Endometrial microvascular endothelial cells (primary cell): ENCODE measurements around the gene CAV3. TPM values are rescaled to one million over a fixed set of nuclear protein-coding genes. Genes with fewer than 3 reads are reported as not detected.
"Not testable (repeated sequence)": the region's sequence is repeated elsewhere in the genome, so short reads cannot be mapped to it uniquely, and the experiment has no call there.

Experiments used
- in situ Hi-C: cut with HindIII; loops from 2 replicates; pipeline ENCODE4 v1.10.0; 2017; ENCODE audit warnings: low sequenced_read_pairs, low pct_unique_long_range_greater_than_20kb; ENCODE audit errors: inconsistent ontology term
- total RNA-seq: library from RNA; depleted of rRNA; stranded (reverse); fragments of >200 nt; gene quantifications from one replicate; pipeline ENCODE4 v1.2.3, GENCODE V29; 2015; ENCODE audit errors: inconsistent ontology term

Gene CAV3
- total RNA-seq: not detected

DNA sequence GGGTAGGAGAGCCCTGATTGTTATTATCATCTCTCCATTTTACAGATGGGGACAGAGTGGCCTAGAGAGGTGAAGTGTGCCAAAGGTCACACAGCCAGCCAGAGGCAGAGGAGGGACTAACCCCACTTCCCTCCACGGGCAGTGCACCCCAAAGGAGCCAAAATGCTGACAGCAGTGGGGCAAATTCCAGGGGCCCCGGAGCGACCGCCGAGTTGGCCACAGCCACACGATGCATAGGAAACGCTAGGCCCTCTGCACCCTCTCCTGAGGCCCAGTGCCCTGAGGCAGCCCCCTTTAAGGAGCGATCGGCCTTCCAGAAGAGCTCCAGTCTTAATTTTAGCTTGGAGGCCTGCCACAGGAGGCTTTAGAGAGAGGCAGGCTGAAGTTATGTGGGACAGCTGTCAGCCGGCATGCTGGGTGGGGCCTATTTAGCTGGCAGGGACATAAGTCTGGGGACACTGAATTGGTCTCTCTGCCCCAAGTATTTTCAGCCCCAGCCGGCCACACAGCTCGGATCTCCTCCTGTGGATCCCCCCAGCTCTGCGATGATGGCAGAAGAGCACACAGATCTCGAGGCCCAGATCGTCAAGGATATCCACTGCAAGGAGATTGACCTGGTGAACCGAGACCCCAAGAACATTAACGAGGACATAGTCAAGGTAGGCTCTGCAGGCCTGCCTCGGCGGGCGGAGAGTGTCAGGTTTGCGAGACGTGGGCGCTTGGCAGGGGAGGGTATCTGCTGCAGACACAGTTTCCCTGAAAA is at the start of gene CAV3:
TSS of gene CAV3 (plus strand) at position 471 of the 763 bp plus-strand sequence. CDS start at position 546, 75 bp downstream.
- in situ Hi-C loops: no loop called here

DNA sequence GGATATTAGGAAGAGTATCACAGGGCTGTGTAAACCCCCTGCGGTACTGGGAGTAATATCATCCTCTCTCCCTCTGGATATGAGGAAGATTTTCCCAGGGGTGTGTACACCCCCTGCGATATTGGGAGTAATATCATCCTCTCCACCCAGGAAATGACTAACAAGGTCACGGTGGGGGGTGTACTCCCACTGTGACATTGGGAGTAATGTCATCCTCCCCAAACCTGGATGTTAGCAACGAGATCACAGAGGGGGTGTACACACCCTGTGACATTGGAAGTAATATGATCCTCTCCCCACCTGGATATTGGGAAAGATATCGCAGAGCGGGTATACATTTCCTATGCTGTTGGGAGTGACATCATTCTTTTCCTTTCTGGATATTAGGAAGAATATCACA is 48.6 kb upstream of the CAV3 start:
- in situ Hi-C loops: not testable (repeated sequence)

DNA sequence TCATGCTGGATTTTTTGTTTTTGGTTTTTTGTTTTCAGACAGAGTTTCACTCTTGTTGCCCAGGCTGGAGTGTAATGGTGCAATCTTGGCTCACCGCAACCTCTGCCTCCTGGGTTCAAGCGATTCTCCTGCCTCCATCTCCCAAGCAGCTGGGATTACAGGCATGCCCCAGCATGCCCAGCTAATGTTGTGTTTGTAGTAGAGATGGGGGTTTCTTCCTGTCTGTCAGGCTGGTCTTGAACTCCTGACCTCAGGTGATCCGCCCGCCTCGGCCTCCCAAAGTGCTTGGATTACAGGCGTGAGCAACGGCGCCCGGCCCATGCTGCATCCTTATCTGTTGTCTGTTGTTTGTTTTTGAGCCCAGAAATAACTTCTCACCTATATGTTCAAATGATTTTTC is 42.3 kb upstream of the CAV3 start:
- in situ Hi-C loops: not testable (repeated sequence)

DNA sequence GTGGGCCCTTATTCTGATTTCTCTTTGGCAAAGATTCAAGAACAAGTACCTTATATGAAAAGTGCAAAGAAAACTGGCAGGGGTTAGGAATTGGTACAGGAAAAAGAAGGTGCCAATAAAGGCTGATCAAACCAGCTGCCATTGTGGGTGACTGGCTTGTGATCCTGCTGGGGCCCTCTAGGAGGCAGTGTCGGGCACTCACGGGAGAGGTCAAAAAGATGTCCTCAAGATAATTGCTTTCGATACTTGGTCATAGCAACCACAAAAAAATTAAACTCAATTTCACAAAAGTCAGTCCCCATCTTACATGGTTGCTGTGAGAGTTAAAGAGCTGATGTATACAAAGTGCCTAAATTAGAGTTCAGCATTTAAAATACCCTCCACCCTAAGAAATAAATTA is 31.0 kb upstream of the CAV3 start:
- in situ Hi-C loops: no loop called here

DNA sequence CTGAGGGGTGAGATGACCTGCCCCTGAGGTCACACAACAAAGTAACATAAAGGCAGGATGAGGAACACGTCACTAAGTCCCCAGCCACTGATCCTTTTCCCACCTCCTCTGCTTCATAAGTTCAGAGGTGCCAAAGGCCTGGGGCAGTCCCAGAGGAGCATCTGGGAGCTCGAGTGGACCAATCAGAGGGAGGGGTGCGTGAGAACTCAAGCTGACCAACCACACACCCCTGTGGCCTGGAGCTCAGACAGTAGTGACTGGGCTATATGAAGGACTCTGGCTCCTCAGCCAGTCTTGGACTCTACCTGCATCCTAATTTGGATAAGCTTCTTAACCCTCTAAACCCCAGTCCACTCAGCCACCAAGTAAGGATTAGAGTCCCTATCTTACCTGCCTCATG is 28.0 kb upstream of the CAV3 start:
- in situ Hi-C loops: no loop called here

DNA sequence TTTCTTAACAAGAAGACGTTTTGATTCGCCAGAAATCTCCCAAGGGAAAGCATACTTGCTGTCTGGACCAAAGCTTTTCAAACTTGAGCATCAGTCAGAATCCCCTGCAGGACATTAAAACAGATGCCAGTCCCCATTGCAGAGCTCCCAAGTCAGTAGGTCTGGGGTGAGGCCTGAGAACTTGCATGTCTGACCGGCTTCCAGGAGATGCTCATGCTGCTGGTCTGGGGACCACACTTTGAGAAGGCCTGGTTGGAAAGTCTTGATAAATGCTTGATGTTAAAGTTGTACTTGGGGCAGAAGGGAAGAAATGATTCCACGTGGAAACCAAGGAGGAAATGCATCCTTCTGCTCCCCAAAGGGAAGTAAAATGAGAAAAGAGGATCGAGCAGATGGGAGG is 24.3 kb upstream of the CAV3 start:
- in situ Hi-C loops: no loop called here

DNA sequence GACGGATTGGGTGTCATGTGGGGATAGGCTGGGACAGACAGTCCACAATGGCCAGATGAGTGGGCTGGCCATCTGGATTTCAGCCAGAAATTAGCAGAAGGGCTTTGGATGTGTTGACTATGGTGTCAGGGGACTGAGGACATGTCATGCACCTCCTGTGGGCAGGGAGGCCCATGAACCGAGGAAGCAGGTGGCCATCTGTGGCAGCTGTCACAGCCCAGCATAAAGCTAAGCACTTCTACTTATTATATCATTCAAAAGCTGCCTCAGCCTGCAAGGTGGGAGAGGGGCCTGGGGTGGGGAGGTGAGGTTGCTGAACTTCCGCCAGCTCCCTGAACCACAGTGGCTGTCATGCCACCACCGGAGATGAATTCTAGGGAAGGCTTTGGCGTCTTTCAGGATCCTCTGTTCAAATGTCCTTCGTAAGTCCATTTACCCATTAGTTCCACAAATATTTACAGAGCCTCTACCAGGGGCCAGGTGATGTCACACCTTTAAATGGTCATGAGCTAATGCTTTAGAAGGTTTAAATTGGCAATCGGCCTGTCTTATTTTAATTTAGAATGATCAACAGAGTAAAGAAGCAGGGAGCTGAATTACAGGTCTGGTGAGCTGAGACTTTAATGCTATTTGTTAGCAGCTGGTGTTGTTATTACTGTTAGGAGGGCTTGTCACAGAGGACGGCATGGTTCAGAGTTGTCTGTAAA is 23.6 kb upstream of the CAV3 start:
- in situ Hi-C loops: no loop called here

DNA sequence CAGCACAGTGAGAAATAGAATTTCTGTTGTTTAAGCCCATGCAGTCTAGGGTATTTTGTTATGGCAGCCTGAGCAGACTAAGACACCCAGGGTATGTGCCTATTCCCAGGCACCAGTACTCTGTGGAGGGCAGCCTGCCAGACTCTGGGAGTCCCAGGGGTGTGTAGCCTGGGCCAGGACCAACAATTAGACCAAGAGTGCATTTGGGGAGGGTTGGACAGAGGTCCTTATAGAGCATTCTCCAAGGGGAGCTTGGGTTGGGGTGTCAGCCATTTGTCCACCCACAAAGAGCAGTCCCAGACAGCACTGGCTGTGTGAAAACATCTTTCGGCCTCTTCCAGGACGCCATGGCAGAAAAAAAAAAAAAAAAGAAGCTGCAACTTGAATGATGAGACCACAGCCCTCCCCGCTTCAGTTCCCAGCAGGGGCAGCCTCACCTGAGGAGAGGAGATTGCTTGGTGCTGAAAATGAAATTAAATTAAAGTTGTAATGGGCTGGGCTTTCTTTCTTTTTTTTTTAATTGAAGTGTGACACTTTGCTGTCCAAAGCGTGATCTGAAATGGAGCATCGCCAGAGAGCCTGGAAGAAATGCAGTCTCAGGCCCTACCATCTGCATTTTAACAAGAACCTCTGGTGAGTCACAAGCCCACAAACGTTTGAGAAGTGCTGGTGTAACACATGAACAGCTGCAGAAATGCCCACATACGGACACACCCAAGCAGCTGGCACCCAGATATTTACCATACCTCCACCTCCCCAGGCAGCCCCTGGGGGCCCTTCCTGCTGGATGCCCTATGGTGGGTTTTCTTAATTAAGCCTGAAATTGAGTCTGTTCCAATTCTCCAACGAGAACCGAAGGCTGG is 21.3 kb upstream of the CAV3 start:
- in situ Hi-C loops: no loop called here

DNA sequence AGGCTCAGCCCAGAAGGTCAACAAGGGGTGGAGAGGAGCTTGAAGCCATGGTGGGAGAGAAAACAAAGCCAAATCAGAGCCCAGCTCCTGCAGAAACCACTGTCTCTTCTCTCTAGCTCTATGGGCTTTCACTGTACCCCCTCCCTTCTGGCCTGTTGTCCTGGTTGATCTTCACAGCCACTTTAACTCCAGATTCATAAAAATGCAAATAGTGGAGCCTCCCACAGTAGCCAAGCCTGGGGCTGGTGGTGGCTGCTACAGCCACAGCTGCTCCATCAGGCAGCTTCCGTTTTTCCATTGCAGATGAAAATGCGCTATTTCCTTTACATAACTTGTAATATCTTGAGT is 20.7 kb upstream of the CAV3 start:
- in situ Hi-C loops: no loop called here

DNA sequence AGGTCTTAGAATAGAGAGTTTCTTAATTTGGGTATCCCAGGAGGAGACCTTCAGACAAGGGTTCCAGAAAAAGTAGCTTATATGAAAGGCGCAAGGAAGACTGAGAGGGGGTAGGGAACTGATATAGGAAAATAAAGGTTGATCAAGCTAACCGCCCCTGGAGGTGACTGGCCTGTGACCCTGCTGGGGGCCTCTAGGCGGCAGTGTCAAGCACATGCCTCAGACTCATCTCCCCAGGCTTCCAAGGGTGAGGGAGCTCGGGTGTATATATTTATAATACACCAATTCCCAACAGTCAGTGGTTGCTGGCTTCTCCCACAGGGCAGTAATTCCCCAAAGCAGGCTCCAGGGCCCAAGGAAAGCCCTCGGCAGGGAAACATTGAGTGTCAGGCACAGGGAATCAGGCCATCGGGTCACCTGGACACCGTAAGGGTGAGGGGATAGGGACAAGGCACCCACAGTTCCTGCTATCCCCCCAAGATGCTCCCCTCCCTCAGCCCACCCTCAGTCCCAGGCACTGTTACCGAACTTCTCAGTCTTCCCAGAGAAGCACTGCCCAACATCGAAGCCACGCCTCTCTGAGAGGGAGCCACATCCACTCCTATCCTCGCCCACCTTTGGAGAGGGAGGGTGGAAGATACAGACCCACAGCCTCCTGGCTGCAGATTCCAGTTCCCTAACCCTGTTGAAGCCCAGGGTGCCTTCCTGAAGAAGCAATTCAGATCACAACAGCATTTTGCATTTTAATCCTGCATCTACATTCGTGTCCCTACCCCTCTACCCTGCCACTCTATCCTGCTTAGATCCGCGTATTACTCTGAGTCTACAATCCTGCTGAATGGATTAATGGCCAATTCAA is 19.5 kb upstream of the CAV3 start:
- in situ Hi-C loops: no loop called here

DNA sequence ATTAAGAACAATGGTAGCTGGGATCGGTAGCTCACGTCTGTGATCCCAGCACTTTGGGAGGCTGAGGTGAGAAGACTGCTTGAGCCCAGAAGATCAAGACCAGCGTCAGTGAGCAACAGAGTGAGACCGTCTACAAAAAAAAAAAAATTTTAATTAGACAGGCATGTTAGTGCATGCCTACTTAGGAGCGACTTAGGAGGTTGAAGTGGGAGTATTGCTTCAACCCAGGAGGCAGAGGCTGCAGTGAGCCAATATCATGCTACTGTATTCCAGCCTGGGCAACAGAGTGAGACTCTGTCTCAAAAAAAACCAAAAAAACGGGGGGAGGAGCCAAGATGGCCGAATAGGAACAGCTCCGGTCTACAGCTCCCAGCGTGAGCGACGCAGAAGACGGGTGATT is 17.8 kb upstream of the CAV3 start:
- in situ Hi-C loops: not testable (repeated sequence)

DNA sequence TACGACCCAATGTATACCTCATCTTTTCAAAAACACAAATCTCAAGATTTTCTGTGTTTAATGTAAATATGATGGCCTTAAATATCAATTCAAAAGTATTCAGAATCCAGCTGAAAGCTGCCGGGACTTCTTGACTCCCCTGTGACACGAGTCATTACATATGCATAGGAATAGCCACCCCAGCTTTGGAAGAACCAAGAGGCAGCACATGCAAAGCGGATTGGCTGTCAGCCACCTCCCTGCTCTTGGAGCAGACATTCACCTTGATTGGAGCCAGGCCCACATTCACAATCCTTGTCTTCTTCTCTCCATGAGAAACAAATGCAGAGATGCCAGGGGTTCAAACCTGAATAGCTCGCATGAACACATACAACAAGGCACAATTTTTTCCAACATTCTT is 10.8 kb upstream of the CAV3 start:
- in situ Hi-C loops: no loop called here

DNA sequence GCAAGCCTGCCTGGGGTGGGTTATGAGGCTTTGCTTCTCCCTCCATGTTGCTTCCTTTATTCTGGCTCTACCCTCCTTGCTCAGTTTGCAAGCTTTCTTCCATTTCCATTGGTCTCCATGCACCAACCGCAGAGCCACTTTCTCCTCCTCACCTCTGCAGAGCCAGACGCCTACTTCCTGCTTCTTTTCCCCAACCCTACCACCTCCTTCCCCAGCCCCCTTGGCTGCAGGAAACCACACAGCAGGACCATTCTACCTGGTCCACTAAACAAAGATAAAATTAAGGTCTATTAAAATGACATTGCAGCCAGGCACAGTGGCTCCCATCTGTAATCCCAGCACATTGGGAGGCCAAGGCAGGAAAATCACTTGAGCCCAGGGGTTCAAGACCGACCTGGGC is 10.0 kb upstream of the CAV3 start:
- in situ Hi-C loops: no loop called here

DNA sequence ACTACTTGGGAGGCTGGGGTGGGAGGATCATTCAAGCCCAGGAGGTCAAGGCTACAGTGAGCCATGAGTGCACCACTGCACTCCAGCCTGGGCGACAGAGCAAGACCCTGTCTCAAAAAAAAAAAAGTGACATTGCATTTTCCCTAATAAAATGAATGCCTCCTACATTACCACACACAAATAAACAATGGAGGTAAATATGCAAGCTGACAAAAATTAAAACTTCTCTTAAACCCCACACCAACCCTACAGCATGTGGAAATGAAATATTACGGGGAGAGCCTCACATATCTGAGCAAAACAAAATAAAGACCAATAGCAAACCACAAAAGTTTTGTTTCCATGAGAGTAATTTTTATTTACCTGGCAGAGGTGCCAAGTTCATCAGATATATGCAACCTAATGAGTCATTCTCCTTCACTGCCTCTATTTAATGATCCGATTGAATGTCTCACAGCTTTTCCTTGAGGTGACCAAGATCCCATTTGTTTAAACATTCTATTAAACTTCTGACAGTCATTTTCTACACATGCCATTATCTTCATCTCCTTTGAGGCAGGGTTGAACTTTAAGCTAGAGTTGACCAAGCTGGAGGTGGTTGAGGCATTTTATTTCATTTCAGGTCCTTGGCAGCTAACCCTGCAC is 9.4 kb upstream of the CAV3 start:
- in situ Hi-C loops: no loop called here

DNA sequence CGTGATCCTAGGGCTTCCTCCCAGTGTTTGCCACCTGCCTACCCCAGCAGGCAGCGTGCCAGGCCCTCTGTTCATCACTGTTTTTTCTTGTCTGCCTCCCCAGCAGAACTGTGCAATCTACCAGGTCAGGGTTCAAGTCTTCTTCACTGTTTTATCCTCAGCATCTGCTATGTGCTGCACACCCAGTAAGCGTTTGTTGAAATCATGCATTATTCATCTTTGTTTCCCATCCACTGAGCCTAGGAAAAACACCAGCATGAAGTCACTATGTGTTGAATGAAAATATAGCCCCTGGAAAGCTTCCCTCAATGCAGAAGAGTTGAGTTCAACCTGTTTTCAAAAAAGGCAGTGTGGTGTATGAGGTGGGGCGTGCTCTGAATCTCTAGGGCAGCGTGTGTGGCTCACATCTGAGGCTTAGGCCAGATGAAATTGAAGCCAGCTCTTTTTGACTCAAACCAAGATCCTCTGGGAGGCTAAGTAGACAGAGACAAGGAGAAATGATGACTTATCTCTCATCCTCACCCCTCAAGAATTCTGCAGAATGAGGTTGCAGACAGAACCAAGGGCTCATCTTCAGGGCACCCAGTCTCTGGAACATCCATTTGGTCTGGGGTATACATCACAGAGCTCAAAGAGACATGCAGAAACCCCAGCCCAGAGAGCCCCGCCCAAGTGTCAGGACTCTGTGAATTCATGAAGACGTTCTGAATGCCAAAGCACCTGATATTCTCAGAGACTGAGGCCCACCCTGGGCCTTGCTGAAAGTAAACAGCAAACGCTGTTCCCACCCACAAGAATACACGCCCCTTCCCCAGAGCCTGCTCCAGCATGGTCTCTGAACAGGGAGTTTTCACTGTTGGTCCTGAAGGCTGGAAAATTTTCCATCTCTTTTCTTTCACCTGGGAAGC is 5.7 kb upstream of the CAV3 start:
- in situ Hi-C loops: no loop called here

DNA sequence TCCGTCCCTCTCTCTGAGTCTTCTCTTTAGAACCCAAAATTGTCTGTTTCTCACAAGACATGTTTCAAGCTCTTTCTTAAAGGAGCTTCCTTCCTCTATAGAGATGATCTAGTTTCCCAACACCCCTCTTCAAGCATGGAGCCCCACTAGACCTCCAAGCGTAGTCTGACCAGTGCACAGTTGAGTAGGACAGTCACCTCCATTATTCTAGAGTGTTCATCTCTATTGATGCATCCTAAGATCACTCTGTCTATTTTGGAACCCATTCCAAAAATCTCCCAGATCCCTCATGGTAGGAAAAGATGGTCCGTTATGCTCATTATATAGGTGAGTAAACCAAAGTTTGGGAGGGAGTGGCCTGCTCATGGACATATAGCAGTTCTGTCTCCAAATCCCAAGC is 4.1 kb upstream of the CAV3 start:
- in situ Hi-C loops: no loop called here

DNA sequence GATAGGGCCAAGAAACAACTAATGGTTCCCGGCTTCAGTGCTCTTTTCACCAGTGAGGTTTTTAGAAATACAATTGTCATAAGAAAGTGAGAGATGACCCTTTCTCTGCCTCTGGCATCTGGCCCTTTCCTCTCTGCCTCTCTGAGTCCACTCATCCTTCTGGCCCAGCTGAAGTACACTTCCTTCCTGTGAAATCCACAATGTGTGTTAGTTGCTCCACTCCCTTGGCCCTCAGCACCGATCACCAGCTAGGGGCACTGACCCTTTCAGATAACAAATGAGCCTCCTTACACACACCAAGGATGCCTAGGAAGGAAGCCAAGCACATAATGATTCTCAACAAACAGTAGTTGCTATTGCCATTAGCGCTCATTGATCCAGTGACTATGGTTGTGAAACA is 2.9 kb upstream of the CAV3 start:
- in situ Hi-C loops: no loop called here
